Neuronal stem cell (in vitro differentiated cells): ENCODE results near the gene ENPP1.

Source experiments
- DNase-seq: peaks from one replicate; pipeline ENCODE4 v3.0.0-alpha.2; 2013; ENCODE audit warnings: low spot score
- H2AFZ ChIP-seq: one replicate; pipeline ENCODE4 v1.6.1; 2013; ENCODE audit warnings: mild to moderate bottlenecking, low read length, inconsistent platforms
- H2AK5ac ChIP-seq: 2 replicates; pipeline ENCODE4 v1.6.1; 2013; ENCODE audit warnings: low read depth, mild to moderate bottlenecking, inconsistent platforms, low read length, moderate library complexity, mixed read lengths
- H2BK120ac ChIP-seq: 2 replicates; pipeline ENCODE4 v1.6.1; 2013; ENCODE audit warnings: low read depth, mild to moderate bottlenecking, inconsistent platforms, low read length, moderate library complexity, mixed read lengths
- H2BK12ac ChIP-seq: one replicate; pipeline ENCODE4 v1.6.1; 2013; ENCODE audit warnings: low read length, inconsistent platforms
- H2BK15ac ChIP-seq: 2 replicates; pipeline ENCODE4 v1.6.1; 2013; ENCODE audit warnings: mild to moderate bottlenecking, low read length, inconsistent platforms, mixed read lengths
- H2BK5ac ChIP-seq: one replicate; pipeline ENCODE4 v1.6.1; 2013; ENCODE audit warnings: inconsistent platforms, mild to moderate bottlenecking, low read length, moderate library complexity
- H3K14ac ChIP-seq: one replicate; pipeline ENCODE4 v1.6.1; 2013; ENCODE audit warnings: low read length, inconsistent platforms
- H3K18ac ChIP-seq: 2 replicates; pipeline ENCODE4 v1.6.1; 2013; ENCODE audit warnings: low read length, inconsistent platforms
- H3K23ac ChIP-seq: 2 replicates; pipeline ENCODE4 v1.6.1; 2013; ENCODE audit warnings: low read depth, mild to moderate bottlenecking, mixed read lengths, low read length, inconsistent platforms; ENCODE audit not compliant: poor library complexity
- H3K27ac ChIP-seq: replicated peaks from 3 replicates; pipeline ENCODE4 v1.5.1; 2013; ENCODE audit warnings: low read length, inconsistent platforms
- H3K27me3 ChIP-seq, 3 experiments: 2 replicates each; pipeline ENCODE4 v1.6.1; 2013; ENCODE audit warnings: low read length in 3 of 3, mild to moderate bottlenecking in 2 of 3, inconsistent platforms in 1 of 3, low read depth in 1 of 3, mixed read lengths in 1 of 3, moderate library complexity in 1 of 3; ENCODE audit not compliant: control insufficient read depth in 3 of 3, insufficient read depth in 3 of 3
- H3K36me3 ChIP-seq, 2 donors: replicated peaks in 1 of 2; 2 replicates each; pipeline ENCODE4 v1.6.1; 2013; ENCODE audit warnings: low read length in 2 of 2; ENCODE audit not compliant: control insufficient read depth in 2 of 2, insufficient read depth in 2 of 2
- H3K4ac ChIP-seq: 2 replicates; pipeline ENCODE4 v1.6.1; 2013; ENCODE audit warnings: inconsistent platforms, mild to moderate bottlenecking, low read length, moderate library complexity
- H3K4me1 ChIP-seq, 2 donors: 1 replicate in 1 of 2; 2 replicates in 1 of 2; pipeline ENCODE4 v1.6.1; 2013; ENCODE audit warnings: low read length in 2 of 2, low read depth in 1 of 2; ENCODE audit not compliant: control insufficient read depth in 2 of 2, insufficient read depth in 1 of 2
- H3K4me2 ChIP-seq: one replicate; pipeline ENCODE4 v1.6.1; 2013; ENCODE audit warnings: mild to moderate bottlenecking, low read length, inconsistent platforms; ENCODE audit not compliant: insufficient read depth, poor library complexity, severe bottlenecking
- H3K4me3 ChIP-seq, 2 donors: 2 replicates each; pipeline ENCODE4 v1.5.1; 2013; ENCODE audit warnings: low read length in 2 of 2, mild to moderate bottlenecking in 2 of 2, inconsistent platforms in 1 of 2, moderate library complexity in 1 of 2
- H3K79me1 ChIP-seq: one replicate; pipeline ENCODE4 v1.6.1; 2013; ENCODE audit warnings: low read depth, mild to moderate bottlenecking, inconsistent platforms, low read length, moderate library complexity
- H3K9ac ChIP-seq: one replicate; pipeline ENCODE4 v1.6.1; 2013; ENCODE audit warnings: mild to moderate bottlenecking, low read depth, low read length, inconsistent platforms; ENCODE audit not compliant: poor library complexity
- H3K9me3 ChIP-seq, 2 donors: replicated peaks in 1 of 2; 2 replicates each; pipeline versions ENCODE3 to v1.6.1; 2013; ENCODE audit warnings: low read length in 2 of 2, mild to moderate bottlenecking in 2 of 2, inconsistent platforms in 1 of 2, low read depth in 1 of 2, mixed read lengths in 1 of 2, moderate library complexity in 1 of 2; ENCODE audit not compliant: control insufficient read depth in 2 of 2, insufficient read depth in 1 of 2
- H4K8ac ChIP-seq: one replicate; pipeline ENCODE4 v1.6.1; 2013; ENCODE audit warnings: low read depth, mild to moderate bottlenecking, inconsistent platforms, low read length, moderate library complexity
- H4K91ac ChIP-seq: one replicate; pipeline ENCODE4 v1.6.1; 2013; ENCODE audit warnings: low read length, low read depth, mild to moderate bottlenecking, inconsistent platforms; ENCODE audit not compliant: poor library complexity
- WGBS, 2 donors: extraction: QIAGEN DNeasy Blood & Tissue Kit; methylation state at CpG; one replicate each; pipeline ENCODE4 v1.1.7; 2013; ENCODE audit warnings: missing lambda C conversion rate in 2 of 2, mixed read lengths in 1 of 2; ENCODE audit not compliant: insufficient read length in 2 of 2, insufficient replicate concordance in 1 of 2; ENCODE audit errors: extremely low coverage in 2 of 2; 5-methylcytosine and 5-hydroxymethylcytosine counted together

The ENPP1 gene

GRCh38 chr6:131825946-131826345, 18.1 kb downstream of the ENPP1 start:
- no CpG with 5 or more reads among the region's 1 CpG for WGBS, 2 donors
- H3K18ac ChIP-seq = no peak overlapping the region
- no peaks in the 10 kb centered on the region for H3K27me3 ChIP-seq
- H3K79me1 ChIP-seq = no peaks in the 10 kb centered on the region
- no peak overlapping the region for H3K4ac ChIP-seq
- H3K4me2 ChIP-seq = no peak overlapping the region
- H2AK5ac ChIP-seq = no peak overlapping the region
- H3K9ac ChIP-seq = no peak overlapping the region
- no peak overlapping the region for H3K23ac ChIP-seq
- no peak overlapping the region for H2AFZ ChIP-seq
- H3K4me1 ChIP-seq = peaks cover 0 to 1% of the 10 kb centered on the region in 2 donors
- no peak overlapping the region for H3K27ac ChIP-seq
- H4K91ac ChIP-seq = no peak overlapping the region
- H3K36me3 ChIP-seq = no peaks in the 10 kb centered on the region
- H3K9me3 ChIP-seq = no peaks in the 10 kb centered on the region
- no peak overlapping the region for H2BK15ac ChIP-seq
- H2BK12ac ChIP-seq = no peak overlapping the region
- no peak overlapping the region for H2BK5ac ChIP-seq
- DNase-seq = no peak
- H3K4me3 ChIP-seq = no peak overlapping the region
- H3K14ac ChIP-seq = no peak overlapping the region
- no peak overlapping the region for H4K8ac ChIP-seq
- H2BK120ac ChIP-seq = no peak overlapping the region

- Histone ChIP-seq H2AK5ac (no peak overlapping the region), H3K4ac (no peak overlapping the region), H3K18ac (no peak overlapping the region), H2BK12ac (no peak overlapping the region), H2BK5ac (no peak overlapping the region), H3K23ac (no peak overlapping the region), H3K4me2 (no peak overlapping the region), H4K91ac (no peak overlapping the region), H2BK120ac (no peak overlapping the region), H4K8ac (no peak overlapping the region), H3K36me3 (no peaks in the 10 kb centered on the region), H2BK15ac (no peak overlapping the region), H3K4me3 (no peak overlapping the region), H3K27ac (no peak overlapping the region), H3K9me3 (no peaks in the 10 kb centered on the region), H3K79me1 (no peaks in the 10 kb centered on the region), H2AFZ (no peak overlapping the region), H3K4me1 (peaks cover 0 to 1% of the 10 kb centered on the region in 2 donors), H3K14ac (no peak overlapping the region), H3K27me3 (no peaks in the 10 kb centered on the region), H3K9ac (no peak overlapping the region)
- no peak for DNase-seq
- no CpG with 5 or more reads among the region's 7 CpGs for WGBS, 2 donors
These were observed 20.3 kb downstream of the ENPP1 start for GRCh38 chr6:131828080-131828479.

GRCh38 chr6:131828951-131829350, 21.1 kb downstream of the ENPP1 start:
- no peak overlapping the region for H3K4ac ChIP-seq
- DNase-seq = no peak
- no peak overlapping the region for H3K4me2 ChIP-seq
- H2AFZ ChIP-seq = no peak overlapping the region
- H2BK5ac ChIP-seq = no peak overlapping the region
- no peak overlapping the region for H3K14ac ChIP-seq
- no peak overlapping the region for H3K23ac ChIP-seq
- no peaks in the 10 kb centered on the region for H3K27me3 ChIP-seq
- H3K9me3 ChIP-seq = no peaks in the 10 kb centered on the region
- no peak overlapping the region for H4K8ac ChIP-seq
- no peak overlapping the region for H4K91ac ChIP-seq
- H3K9ac ChIP-seq = no peak overlapping the region
- H3K4me3 ChIP-seq = no peak overlapping the region
- no peak overlapping the region for H3K27ac ChIP-seq
- no peak overlapping the region for H2BK120ac ChIP-seq
- no peaks in the 10 kb centered on the region for H3K36me3 ChIP-seq
- no peak overlapping the region for H3K18ac ChIP-seq
- WGBS, 2 donors = 100% methylated on average over 1 of the region's 2 CpGs; no CpG with 5 or more reads in 1 of the 2 donors
- H3K79me1 ChIP-seq = no peaks in the 10 kb centered on the region
- H2BK15ac ChIP-seq = no peak overlapping the region
- H2AK5ac ChIP-seq = no peak overlapping the region
- peaks cover 0 to 1% of the 10 kb centered on the region in 2 donors for H3K4me1 ChIP-seq
- no peak overlapping the region for H2BK12ac ChIP-seq

GRCh38 chr6:131831392-131831791, 23.6 kb downstream of the ENPP1 start:
- Histone ChIP-seq H3K4ac (no peak overlapping the region), H3K18ac (no peak overlapping the region), H2BK5ac (no peak overlapping the region), H3K4me2 (no peak overlapping the region), H2BK12ac (no peak overlapping the region), H2BK120ac (no peak overlapping the region), H3K4me3 (no peak overlapping the region), H3K36me3 (no peaks in the 10 kb centered on the region), H3K79me1 (no peaks in the 10 kb centered on the region), H3K27me3 (no peaks in the 10 kb centered on the region), H3K9me3 (no peaks in the 10 kb centered on the region), H4K8ac (no peak overlapping the region), H2AFZ (no peak overlapping the region), H3K9ac (no peak overlapping the region), H2BK15ac (no peak overlapping the region), H4K91ac (no peak overlapping the region), H3K4me1 (no peaks in the 10 kb centered on the region), H2AK5ac (no peak overlapping the region), H3K14ac (no peak overlapping the region), H3K27ac (no peak overlapping the region), H3K23ac (no peak overlapping the region)
- WGBS, 2 donors = no CpG with 5 or more reads among the region's 4 CpGs
- no peak for DNase-seq
